GM19438 (cell line): ENCODE data around the gene CRISPLD2.

Experiments
- ATAC-seq: cut with Tn5 transposase; IDR thresholded peaks from one replicate; pipeline ENCODE4 v1.9.1; 2021; ENCODE audit warnings: low read depth; ENCODE audit not compliant: unreplicated experiment

CRISPLD2 gene

DNA sequence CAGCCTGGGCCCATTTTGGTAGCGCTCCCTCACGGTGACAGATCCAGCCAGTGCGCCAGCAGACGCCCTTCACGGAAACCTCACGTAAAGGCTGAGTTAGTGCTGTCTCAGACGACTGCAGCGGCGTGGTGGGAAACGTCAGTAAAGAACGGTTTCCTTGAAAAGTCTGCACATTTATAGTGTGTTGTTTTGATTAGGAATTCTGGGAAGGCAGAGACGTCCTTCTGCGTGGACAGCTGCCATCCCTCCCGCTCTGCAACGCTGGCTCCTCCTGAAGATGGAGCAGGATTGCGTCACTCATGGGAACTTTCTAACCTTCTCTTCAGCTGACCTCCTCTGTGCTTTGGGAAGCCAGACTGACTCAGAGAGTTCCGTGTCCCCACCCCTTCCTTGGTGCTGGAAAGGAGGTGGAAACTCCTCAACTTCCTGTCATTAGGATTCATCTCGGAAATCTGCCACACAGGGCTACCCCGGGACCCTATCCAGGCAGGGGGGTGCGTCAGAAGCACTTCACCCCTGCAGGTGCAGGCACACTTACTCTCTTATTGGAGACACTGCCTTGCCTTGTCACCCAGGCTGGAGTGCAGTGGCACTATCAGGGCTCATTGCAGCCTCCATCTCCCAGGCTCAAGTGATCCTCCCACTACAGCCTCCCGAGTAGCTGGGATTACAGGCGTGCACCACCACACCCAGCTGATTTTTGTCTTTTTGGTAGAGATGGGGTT is 24.3 kb upstream of the CRISPLD2 start:
- ATAC-seq = no peak

- no peak for ATAC-seq
Measured at GRCh38 chr16:84800158-84800978, 19.4 kb upstream of the CRISPLD2 start.

DNA sequence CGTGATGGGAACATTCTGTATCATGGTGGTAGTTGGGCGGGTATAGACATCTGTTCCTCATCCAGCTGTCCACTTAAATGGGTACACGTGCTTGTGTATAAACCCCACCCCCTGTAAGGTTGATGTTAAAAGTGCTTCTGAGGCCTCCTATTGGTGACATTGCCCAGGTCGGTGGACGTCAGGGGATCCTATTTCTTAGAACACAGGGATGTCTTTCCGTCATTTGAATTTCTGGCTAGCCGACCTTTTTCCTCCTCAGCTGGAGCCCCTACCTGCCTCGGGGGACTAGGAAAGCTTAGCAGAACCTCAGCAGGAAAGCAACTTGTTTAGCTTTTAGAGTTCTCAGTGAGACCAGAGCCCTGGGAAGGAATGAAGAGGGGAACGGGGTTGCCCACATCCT is 16.6 kb upstream of the CRISPLD2 start:
- ATAC-seq = no peak

DNA sequence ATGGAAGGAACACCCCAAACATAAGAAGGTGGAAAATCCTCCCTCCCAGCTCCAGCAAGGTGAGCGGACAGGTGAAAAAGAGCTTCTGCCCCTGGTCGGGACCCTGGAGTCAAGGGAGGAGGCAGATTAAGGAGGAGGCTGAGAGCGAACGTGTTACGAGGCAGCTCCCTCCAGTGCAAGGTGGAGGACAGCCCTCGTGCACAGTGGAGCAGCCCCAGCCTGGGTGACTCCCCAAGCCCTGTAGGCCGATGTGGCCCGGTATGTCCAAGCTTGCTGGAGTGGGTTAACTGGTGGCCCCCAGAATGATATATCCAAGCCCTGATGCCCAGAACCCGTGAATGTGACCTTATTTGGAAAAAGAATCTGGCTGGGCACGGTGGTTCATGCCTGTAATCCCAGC is 15.5 kb upstream of the CRISPLD2 start:
- ATAC-seq = no peak

DNA sequence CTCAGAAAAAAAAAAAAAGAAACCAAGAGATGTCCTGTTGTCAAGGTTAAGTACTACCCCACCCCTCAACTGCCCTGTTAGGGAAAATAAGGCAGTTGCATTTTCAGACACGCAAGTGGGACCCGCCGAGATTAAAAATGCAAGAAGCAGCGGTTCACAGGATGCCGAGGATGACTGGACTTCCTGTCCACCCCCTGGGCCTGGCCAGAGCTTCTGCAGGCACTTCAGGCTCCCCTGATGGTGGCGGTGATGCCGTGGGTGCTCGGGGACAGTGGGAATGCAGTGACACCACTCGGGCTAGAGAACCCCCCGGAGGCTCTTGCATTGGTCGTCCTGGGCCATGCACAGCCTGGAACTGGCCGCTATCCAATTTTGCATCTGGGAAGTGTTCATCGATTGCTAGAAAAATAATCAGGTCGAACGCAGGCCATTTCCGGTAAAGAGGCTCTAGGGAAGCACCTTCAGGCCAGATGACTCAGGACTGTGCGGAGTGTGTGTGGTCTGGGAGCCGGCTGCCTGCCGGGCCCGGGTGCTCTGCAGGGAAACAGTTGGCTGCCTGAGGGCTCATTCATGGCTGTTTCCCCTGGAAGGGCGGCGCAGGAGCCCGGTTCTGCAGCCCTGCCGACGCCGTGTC is 13.4 kb upstream of the CRISPLD2 start:
- no peak for ATAC-seq

DNA sequence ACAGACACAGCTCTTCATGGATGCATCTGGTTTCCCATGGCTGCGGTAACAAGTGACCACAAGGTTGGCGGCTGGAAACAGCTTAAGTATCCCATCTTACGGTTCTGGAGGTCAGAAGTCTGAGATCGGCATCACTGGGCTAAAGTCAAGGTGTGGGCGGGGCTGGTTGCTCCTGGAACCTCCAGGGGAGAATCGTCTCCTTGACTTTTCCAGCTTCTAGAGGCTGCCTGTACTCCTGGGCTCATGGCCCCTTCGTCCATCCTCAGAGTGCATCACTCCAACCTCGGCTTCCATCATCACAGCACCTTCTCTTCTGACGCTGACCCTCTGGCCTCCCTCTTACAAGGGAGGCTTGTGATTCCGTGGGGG is 12.9 kb upstream of the CRISPLD2 start:
- ATAC-seq = no peak

DNA sequence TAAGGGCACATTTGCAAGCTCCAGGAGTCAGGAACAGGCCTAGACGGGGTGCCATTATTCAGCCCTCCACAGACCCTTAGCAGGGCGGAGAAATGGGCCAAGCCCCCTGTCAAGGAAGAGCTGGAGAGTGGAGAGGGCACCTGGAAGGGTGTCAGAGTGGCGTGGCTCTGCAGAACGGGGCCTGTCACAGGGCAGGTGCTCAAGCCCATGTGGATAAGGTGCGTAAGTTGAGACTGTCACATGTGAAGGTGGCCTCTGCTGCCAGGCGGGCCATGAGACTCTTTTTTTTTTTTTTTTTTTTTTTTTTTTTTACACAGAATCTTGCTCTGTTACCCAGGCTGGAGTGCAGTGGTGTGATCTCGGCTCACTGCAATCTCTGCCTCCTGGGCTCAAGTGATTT is 12.0 kb upstream of the CRISPLD2 start:
- no peak for ATAC-seq

DNA sequence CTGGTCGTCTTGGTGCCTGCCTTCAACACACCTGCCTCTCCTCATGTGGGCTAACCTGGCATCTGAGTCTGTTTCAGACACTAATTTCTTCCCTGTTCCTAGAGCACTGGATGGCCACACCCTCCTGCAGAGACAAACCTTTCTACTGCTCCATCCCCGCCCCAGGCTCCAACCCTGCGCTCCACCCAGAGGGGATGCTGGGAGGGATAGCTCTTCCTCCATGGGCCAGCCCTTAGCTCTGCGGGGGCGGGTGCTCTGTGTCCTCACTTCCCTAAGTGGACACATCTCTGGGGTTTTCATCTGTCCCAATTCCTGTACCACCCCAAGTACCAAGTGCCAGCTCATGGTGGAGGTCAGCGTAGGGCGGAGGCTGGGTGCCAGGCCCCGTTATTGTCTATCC is 11.0 kb upstream of the CRISPLD2 start:
- no peak for ATAC-seq

DNA sequence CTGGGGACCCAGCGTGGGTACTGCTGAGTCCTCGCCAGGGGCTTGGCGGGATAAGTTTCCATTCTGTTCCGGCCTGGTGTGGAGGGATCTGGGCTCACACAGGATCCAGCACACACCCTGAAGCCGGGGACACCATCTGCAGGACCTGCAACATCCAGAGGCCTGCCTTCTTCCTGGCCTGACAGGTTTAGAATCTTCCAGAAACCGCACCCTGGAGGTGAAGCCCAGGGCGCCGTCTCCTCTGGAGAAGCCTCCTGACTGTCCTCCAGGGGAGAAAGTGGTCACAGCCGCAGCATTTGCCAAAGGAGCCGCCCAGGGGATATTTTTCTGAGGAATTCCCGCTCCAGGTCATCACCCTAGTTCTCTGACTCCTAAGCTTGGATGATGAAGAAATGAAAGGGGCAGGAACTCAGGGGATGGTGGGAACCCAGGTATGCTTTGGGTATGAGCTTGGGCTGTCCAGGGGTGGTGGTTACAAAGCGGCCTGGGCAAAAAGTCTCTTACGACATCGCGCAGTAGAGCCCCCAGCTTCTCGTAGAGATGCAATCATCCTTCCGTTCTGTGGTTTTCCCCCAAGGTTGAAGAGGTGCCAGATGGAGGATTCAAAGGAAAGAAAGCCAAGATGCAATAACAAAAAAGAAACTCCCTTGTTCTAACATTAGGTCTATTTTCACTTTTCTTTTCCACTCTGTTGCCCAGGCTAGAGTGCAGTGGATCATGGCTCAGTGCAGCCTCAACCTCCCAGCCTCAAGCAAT is 9.1 kb upstream of the CRISPLD2 start:
- no peak for ATAC-seq

- ATAC-seq = no peak
Measured at GRCh38 chr16:84811529-84811928, 8.3 kb upstream of the CRISPLD2 start.

DNA sequence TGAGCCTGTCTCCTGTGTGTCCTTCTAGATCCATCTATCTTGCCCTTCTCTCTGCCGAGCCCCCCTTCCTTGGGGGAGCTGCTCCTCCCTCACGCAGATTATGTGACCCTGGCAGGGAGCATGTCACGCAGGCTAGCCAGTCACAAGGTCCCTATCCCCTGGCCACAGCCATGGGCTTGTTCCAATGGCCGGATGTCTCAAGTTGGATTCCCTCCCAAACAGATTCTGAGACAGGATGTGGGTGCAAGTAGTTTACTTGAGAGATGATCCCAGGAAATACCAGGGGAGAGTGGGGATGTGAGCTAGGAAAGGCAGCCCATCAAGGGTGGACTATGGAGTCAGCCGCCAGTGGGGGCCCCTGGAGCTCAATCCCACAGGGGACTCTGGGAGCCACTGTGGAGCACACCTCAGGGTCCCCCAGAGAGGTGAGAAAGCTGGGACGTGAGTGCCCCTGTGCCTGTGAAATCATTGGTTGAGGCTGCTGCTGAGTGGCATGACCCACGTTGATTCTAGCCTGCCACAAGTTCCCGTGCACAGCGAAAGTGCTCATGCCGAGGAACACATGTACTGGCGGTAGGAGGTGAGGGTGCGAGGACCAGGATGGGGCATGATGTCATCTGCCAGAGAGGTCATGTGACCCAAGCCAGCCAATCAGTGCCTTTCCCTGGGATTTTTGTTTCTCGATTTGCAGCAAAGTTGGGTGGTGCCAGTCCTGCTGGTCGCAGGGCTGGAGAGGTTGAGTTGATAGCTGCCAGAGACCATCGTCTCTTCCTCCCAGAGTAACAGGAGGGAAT is 6.4 kb upstream of the CRISPLD2 start:
- no peak for ATAC-seq

- no peak for ATAC-seq
Measured at GRCh38 chr16:84815462-84815861, 4.3 kb upstream of the CRISPLD2 start.

GRCh38 chr16:84816023-84816422 is 3.8 kb upstream of the CRISPLD2 start:
- ATAC-seq = no peak

DNA sequence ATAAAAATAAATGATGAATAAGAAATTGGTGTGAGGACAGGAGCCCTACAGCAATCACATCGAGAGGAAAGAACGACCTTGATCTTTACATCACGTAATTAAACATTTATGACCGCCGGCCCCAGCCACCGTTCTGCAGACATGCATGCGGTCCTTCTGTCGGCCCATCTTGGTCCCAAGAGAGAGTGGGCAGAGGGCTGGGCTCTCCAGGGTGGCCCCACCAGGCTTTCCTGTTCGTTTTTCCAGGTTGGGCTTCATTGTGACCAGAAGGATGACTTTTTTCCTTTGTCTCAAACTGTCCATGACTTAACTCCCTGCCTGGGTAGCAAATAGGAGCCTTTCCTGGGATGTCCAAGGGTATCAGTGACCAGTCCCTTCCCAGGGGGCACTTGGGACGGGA is 3.3 kb upstream of the CRISPLD2 start:
- ATAC-seq = no peak

- no peak for ATAC-seq
Measured at GRCh38 chr16:84817206-84817605, 2.6 kb upstream of the CRISPLD2 start.

DNA sequence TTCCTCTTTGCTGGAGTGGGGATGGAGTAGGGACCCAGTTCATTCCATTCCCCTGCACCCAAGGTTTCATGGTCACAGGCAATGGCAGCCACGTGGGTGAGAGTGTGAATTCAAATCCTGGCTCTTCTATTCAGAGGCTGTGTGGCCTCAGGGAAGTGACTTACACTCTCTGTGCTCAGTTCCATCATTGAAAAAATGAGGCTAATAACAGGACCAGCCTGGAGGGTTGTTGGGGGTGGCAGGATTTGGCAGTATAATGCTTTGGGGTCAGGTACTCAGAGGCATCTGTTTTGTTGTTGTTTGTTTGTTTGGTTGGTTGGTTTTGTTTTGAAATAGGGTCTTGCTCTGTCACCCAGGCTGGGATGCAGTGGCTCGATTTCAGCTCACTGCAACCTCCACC is 2.2 kb upstream of the CRISPLD2 start:
- no peak for ATAC-seq

GRCh38 chr16:84818133-84818532 is 1.7 kb upstream of the CRISPLD2 start:
- no peak for ATAC-seq

DNA sequence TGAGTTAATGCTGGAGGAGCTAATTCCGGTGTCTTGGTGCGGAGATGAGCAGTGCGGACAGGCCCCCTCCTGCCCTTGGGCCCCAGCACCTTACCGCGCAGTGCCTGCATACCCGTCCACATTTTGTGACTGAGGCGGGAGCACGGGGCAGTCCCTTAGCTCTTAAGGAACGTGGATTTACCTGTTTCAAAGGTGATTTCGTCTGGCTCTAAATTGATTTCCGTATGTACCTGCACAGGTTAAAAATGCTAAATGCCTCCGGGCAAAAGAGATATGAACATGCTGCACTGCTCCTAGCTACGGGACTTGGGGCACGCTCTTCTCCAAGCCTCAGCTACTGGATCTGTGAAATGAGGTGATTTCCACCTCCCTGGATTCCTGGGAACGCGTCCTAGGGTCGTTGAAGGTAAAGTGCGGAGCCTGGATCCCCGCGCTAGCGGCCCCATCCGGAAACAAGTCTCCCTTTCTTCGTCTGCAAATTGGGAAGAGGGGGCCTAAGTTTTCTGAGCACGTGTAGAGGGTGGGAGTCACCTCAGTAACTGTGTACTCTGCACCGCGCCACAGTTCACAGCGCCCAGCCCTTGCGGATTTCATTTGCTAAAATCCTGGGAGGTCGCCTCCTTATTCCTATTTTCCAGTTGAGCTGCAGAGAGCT is 669 bp upstream of the CRISPLD2 start:
- no peak for ATAC-seq

DNA sequence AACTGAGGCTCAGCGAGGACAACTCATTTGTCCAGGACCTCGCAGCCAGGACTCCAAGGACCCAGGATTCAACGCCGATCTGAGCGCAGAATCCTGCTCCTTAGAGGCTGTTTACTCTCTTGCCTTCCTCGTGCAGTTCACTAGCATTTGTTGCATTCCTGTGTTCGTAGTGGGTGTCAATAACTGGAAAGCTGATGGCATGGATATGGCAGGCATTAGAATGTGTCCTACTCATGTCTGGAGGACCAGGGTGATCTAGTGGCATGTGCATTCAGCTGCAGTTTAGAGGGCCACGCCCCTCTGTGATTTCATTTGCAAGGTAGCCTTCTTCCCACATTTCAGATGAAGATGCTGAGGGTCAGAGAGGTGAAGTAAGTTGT is 510 bp downstream of the CRISPLD2 start:
- ATAC-seq = no peak

- no peak for ATAC-seq
Measured at GRCh38 chr16:84820771-84821170, 986 bp downstream of the CRISPLD2 start.
